Fibroblast of villous mesenchyme (primary cell): Measurements from ENCODE around the gene COL4A2. TPM values are rescaled to one million over a fixed set of nuclear protein-coding genes. Genes with fewer than 3 reads are reported as not detected.

Experiments
- DNase-seq: peaks from one replicate; pipeline ENCODE4 v3.0.0-alpha.2; 2010; ENCODE audit warnings: low read depth
- H3K4me3 ChIP-seq: 2 replicates; pipeline ENCODE4 v1.5.1; 2011; ENCODE audit warnings: low read depth, mild to moderate bottlenecking, low read length
- total RNA-seq: library from RNA; depleted of rRNA; stranded (reverse); fragments of >200 nt; gene quantifications from 2 replicates; pipeline ENCODE4 v1.2.3, GENCODE V29; 2012
- TF ChIP-seq, protein P1 (sequence below): IDR thresholded peaks from 2 replicates; pipeline ENCODE4 v1.5.1; 2012; ENCODE audit warnings: low read depth, mild to moderate bottlenecking, low read length; ENCODE audit not compliant: insufficient read depth

COL4A2 gene
- total RNA-seq, 1 donor: 756 TPM

DNA sequence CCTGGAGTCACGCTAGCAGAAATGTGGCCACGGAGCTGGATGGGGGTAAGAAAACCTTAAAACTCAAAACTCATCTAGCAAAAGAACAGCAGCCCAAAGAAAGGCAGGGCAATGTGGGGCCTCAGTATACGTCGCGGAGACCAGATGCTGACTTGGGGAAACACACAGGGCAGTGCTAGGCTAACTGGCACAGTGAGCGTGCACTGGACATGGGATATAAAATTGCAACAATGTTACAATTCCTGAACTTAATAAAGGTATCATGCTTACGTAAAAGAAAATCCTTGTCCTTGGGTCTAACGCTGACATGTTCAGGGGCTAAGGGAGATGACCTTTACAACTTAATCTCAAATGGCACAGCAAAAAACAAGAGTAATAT, 40.7 kb upstream of the COL4A2 start:
- no peak for DNase-seq
- TF ChIP-seq, protein P1, sequence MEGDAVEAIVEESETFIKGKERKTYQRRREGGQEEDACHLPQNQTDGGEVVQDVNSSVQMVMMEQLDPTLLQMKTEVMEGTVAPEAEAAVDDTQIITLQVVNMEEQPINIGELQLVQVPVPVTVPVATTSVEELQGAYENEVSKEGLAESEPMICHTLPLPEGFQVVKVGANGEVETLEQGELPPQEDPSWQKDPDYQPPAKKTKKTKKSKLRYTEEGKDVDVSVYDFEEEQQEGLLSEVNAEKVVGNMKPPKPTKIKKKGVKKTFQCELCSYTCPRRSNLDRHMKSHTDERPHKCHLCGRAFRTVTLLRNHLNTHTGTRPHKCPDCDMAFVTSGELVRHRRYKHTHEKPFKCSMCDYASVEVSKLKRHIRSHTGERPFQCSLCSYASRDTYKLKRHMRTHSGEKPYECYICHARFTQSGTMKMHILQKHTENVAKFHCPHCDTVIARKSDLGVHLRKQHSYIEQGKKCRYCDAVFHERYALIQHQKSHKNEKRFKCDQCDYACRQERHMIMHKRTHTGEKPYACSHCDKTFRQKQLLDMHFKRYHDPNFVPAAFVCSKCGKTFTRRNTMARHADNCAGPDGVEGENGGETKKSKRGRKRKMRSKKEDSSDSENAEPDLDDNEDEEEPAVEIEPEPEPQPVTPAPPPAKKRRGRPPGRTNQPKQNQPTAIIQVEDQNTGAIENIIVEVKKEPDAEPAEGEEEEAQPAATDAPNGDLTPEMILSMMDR: no peak

DNA sequence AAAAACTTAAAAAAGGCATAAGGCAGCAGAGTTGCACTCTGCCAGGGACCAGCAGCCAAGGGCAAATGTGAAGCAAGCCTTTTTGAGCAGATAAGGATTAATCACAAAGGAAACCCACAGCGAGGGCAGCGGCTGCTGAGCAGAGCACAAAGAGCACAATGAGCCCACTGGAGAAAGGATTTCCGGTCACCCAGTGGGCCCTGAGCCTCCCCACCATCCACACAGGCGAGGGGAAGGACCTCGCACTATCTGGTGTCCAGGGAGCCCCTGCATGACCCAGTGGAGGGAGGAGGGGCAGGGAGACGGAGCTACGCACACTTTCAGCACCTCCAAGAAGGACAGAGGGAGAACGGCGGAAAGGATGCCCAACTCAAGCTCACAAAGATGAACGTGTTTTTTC, 40.1 kb upstream of the COL4A2 start:
- no peak for DNase-seq
- H3K4me3 ChIP-seq: no peak overlapping the region
- TF ChIP-seq, protein P1: no peak

More for the DNA sequence above, 40.7 kb upstream of the COL4A2 start:
- H3K4me3 ChIP-seq: no peak overlapping the region

DNA sequence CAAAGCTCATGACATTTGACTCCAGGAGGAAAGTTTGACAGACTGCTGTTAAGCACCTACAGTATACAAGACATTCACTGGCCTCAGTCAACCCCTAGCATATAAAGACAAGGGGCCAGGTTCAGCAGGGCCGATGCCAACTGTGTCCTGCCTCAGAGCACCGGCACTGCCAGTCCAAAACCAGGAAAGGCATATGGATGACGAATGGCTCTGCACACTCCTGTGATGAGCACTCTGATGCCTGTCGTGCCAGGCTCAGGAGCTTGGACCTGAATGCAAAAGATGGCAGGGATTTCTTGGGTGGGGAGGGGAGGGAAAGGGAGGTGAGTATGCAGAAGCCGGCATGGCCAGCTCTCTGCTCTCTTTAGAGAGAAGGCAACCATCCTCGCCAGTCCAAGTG, 39.0 kb upstream of the COL4A2 start:
- no peak overlapping the region for H3K4me3 ChIP-seq
- TF ChIP-seq, protein P1: no peak
- no peak for DNase-seq

DNA sequence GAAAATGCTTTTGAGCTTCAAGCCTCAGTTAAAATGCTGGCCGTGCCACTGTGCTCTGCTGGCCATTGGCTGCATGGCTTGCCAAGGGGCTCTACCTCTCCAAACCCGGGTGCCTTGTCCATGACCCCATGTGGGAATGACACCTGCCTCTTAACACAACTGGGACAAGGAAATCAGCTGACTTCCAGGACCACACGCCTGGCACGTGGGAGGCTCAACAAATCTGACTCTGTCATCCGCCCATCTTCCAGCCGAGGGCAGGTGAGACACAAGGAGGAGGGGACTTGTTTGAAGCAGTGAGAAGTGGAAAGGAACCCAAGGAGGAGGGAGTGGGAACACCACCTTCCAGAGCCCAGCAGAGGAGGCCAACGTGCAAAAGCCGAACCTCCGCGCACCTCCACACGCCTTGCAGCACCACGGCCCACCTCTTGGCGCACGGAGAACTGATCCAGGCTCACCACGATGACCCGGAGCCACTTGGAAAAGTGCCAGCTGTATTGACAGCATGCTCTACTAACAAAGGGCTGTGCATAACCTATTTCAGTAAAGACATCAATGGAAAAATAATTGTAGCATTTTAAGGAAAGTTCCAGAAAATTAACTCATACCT, 38.4 kb upstream of the COL4A2 start:
- TF ChIP-seq, protein P1: no peak
- no peak overlapping the region for H3K4me3 ChIP-seq
- DNase-seq: no peak

DNA sequence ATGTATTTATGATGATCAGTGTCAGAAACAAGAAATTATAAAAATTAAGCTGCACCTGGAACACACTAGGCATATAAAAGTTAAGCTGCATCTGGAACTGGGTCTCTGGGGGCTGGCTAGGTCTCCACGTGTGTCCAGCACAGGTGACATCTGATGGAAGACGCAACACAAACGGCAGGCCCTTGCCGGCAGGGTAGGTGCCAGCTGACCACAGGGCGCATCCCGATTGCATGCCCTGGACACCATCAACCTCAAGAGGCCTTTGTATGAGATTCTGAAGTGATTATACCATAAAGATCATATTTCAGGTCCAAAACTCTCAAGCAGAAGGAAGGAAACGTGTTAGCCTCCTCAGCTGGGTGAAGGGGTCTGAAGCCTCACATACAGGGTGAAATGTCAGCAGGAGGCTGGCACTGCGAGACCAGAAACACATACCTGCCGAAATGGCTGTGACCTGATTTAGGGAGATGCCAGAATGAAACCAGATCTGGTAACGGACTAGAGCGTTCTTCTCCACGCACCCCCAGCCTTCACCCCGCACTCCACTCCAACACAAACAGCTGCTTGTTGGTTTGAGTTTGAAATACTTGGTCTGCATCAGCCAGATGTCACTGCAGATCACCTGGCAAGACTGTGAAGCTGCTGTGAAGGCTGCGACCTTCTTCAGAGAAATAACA, 37.4 kb upstream of the COL4A2 start:
- no peak for DNase-seq
- H3K4me3 ChIP-seq: no peak overlapping the region
- TF ChIP-seq, protein P1: no peak

DNA sequence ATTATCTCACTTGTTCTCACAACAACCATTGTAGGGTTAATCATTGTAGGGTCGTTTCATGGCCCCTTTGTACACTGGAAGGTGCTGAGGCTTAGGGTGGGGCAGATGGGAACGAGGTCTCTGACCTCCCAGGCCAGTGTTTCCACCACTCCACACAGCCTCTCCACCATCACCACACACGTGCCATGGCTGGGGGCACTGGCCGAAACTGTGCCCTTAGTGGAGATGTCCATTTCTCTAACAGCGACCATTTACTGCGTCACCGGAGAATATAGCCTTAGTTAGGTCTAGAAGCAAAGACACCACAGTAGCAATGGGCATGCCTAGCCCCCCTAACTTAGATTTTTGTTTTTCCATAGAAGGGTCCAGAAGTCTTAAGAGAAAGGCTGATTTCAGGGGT, 36.6 kb upstream of the COL4A2 start:
- DNase-seq: no peak
- TF ChIP-seq, protein P1: no peak
- no peak overlapping the region for H3K4me3 ChIP-seq

DNA sequence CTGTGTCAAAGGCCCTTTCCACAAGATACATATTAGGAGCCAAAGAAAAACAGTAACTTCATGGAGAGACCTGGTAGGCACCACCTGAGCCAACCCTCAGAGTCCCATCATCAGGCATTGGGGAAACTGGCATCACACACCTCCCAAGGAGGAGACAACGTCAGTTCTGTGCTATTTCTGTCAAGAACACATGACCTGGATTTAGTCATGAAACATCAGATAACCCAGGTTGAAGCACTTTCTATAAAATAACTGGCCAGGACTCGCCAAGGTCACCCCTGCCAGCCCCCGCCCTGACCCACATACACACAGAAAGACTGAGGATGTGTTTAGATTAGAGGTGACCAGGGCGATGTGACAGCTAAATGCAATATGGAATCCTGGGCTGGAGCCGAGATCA, 35.8 kb upstream of the COL4A2 start:
- no peak overlapping the region for H3K4me3 ChIP-seq
- TF ChIP-seq, protein P1: no peak
- DNase-seq: no peak
